AG09309 (cell line): ENCODE data around the gene TNNT1.
A peak's percentile ranks its signal among the peaks of the same experiment; 100 is the strongest.
"Not testable (repeated sequence)": the region's sequence is repeated elsewhere in the genome, so short reads cannot be mapped to it uniquely, and the experiment has no call there.

Experiments used
- DNase-seq: peaks from one replicate; pipeline ENCODE4 v3.0.0-alpha.2; 2010; ENCODE audit warnings: low read depth
- H3K4me3 ChIP-seq: 2 replicates; pipeline ENCODE4 v1.5.1; 2011; ENCODE audit warnings: mild to moderate bottlenecking, low read depth, low read length, moderate library complexity; ENCODE audit not compliant: control insufficient read depth
- TF ChIP-seq, protein P1 (sequence below): IDR thresholded peaks from 2 replicates; pipeline ENCODE4 v1.5.1; 2011; ENCODE audit warnings: mild to moderate bottlenecking, low read depth, low read length, inconsistent platforms; ENCODE audit not compliant: insufficient read depth, control insufficient read depth; ENCODE audit errors: missing control alignments

Gene TNNT1

DNA sequence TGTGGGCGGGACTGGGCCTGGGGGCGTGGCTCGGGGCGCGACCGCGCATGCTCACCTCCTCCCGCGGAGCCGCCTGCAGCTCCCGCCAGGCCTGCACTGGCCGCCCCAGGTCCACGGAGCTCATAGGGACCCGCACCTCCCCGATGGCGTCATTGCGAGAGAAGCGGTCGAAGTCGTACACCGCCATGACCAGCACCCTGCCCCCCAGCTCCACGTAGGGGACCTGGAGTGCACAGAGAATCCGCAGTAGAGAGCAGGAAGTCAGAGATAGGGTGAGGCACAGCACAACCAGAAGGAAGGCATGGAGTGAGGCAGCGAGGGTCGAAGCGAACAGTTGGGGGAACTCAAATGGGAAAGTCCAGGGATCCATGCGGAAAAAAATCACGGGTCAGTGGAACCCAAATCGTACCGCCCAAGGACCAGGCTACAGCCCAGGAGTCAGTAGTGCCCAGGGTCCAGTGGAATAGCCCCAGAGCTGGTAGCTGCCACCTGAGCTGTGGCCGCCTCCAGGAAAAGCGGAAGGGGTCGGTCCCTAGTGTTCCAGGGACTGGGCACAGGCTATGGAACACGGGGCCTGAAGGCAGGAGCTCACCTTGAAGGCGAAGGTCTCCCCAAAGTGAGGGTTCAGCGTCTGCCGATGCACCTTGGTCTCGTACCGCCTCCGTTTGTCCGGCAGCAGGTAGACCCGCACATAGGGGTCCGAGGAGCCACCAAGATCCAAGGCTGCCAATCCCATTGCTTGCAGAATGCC, 26.3 kb upstream of the TNNT1 start:
- TF ChIP-seq, protein P1, sequence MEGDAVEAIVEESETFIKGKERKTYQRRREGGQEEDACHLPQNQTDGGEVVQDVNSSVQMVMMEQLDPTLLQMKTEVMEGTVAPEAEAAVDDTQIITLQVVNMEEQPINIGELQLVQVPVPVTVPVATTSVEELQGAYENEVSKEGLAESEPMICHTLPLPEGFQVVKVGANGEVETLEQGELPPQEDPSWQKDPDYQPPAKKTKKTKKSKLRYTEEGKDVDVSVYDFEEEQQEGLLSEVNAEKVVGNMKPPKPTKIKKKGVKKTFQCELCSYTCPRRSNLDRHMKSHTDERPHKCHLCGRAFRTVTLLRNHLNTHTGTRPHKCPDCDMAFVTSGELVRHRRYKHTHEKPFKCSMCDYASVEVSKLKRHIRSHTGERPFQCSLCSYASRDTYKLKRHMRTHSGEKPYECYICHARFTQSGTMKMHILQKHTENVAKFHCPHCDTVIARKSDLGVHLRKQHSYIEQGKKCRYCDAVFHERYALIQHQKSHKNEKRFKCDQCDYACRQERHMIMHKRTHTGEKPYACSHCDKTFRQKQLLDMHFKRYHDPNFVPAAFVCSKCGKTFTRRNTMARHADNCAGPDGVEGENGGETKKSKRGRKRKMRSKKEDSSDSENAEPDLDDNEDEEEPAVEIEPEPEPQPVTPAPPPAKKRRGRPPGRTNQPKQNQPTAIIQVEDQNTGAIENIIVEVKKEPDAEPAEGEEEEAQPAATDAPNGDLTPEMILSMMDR, result no peak
- no peak overlapping the region for H3K4me3 ChIP-seq
- no peak for DNase-seq

DNA sequence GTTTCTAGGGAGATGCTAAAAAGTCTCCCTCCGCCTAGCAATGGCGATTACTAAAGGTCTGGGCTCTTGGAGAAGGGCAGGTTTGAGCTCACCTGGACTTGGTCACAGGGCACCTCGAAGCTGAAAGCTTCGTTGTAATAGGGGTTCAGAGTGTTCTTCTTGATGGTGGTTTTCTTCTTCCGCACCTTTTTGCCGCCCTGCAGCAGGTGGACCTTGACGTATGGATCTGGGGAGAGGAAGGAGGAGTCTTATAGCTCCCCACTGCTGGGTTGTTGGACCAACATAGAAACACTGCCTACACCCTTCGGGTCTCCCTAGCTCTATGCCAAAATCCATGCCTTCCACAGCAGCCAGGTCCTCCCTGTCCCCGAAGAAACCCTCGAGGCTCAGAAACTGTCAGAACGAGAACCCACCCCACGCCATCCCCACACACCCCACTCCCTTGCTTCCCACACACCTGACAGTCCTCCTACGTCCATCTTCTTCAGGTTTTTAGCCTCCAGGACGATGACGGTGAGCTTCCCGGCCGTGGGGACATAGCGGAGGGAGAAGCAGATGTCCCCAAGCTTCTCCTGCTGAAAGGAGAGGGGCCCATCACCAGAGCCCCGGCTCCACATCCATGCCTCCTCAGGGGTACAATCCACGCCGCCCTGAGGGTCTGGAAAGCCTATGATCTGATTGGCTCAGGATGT, 25.6 kb upstream of the TNNT1 start:
- no peak for DNase-seq
- H3K4me3 ChIP-seq, result no peak overlapping the region
- TF ChIP-seq, protein P1, result no peak

DNA sequence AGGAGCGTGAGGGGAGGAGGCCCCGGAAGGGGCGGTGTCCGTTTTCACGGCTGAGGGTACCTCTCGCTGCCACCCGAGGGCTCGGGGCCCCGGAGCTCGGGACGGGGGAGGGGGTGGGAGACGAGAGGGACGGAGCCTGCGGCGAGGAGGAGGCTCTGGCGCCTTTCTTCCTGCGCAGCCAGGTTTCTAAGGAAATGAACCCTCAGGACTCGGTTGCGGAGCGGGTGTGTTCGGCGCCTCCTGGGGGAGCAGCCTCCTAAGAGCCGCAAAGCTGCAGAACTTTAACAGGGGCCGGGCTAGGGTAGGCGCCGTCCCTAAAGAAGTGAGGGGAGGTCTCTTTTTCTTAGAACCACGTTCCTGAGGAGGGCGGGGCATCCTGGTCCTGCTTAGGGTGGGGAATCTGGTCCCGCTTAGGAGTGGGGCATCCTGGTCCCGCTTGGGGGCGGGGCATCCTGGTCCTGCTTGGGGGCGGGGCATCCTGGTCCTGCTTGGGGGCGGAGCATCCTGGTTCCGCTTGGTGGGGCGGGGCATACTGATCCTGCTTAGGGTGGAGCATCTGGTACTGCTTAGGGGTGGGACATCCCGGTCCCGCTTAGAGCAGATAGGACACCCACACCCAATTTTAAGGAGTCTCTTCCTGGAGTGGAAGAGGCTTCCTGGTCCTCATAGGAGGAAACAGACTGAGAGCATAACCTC, 24.9 kb upstream of the TNNT1 start:
- DNase-seq, result peak; percentile 34
- H3K4me3 ChIP-seq, result peak overlapping the region; percentile 71
- TF ChIP-seq, protein P1, result no peak

DNA sequence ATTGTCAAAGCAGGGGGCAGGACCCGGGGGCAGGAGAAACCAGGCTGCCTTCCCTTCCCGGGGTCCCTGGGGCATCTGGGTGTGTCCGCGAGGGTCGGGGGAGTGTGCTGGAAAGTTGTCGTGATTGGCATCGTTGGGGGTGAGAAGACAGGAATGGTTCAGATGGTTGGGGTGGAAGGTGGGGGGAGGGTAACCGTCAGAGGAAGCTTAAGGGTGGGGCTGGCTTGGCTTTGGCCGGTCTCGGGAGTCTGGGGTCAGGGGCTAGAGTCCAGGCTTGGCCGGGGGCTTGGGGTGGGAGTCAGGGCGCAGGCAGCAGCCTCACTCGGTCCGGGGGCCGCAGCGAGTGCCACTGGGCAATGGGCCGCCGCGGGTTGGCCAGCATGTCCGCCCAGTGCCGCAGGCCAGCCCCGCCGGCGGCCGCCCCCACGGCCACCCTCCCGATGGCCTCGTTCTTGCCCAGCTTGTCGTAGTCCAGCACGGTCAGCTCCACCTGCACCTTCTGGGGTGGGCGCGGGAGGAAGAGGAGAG, 24.2 kb upstream of the TNNT1 start:
- H3K4me3 ChIP-seq, result peak overlapping the region; percentile 71
- TF ChIP-seq, protein P1, result no peak
- DNase-seq, result no peak

DNA sequence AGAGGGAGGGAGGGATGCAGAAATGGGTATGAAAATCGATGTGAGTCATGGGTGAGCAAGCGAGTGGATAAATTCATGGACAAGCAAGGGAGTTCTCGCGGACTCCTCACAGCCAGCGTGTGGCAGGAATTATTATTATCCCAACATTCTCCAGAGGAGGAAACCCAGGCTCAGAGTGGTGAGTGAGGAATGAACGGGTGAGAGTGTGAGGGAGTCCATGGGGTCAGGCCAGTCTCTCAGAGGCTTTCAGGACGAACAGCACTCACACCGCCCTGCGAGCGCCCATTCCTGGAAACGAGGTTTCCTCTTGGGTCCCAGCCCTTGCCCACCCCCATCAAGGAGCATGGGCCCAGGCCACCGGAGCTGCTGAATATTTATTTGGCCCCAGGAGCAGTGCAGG, 23.7 kb upstream of the TNNT1 start:
- TF ChIP-seq, protein P1, result peak; percentile 27
- peak; percentile 16 for DNase-seq
- peak overlapping the region; percentile 71 for H3K4me3 ChIP-seq

DNA sequence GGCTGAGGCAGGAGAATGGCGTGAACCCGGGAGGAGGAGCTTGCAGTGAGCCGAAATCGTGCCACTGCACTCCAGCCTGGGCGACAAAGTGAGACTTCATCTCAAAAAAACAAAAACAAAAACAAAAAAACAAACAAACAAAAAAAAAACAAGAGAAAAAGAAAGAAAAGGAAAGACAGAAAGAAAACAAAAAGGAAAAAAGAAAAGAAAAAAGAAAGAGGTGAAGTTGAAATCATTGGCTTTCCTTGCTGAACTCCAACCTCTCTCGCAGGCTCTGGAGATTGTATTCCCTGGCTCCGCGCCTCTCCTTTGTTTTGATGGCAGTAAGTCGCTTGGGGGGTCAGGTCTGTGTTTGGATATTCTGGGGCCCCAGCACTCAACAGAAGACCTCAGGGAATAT, 23.3 kb upstream of the TNNT1 start:
- peak overlapping the region; percentile 71 for H3K4me3 ChIP-seq
- DNase-seq, result not testable (repeated sequence)
